GM23338 (cell line): Measurements from ENCODE around the gene SLC5A2. TPM values are rescaled to one million over a fixed set of nuclear protein-coding genes. Genes with fewer than 3 reads are reported as not detected.

Source experiments
- ATAC-seq: fragments of 200-7000 bp; cut with Tn5 transposase; 3 replicates; pipeline ENCODE4 v1.9.1; 2020
- DNase-seq: peaks from one replicate; pipeline ENCODE4 v3.0.0-alpha.2; 2015; ENCODE audit warnings: low spot score
- H2AFZ ChIP-seq: fragments of 200-600 bp; sonication (generic); 2 replicates; pipeline ENCODE4 v1.8.0; 2016; ENCODE audit warnings: antibody characterized with exemption, mild to moderate bottlenecking, moderate library complexity
- H3F3A ChIP-seq: fragments of 200-600 bp; sonication (generic); replicated peaks from 2 replicates; pipeline ENCODE4 v1.8.0; 2017; ENCODE audit warnings: antibody characterized with exemption, mixed run types, low read depth
- H3K27ac ChIP-seq: fragments of 200-600 bp; sonication (generic); 2 replicates; pipeline ENCODE4 v1.6.1; 2016; ENCODE audit warnings: low read depth
- H3K27me3 ChIP-seq: fragments of 200-600 bp; sonication (generic); 2 replicates; pipeline ENCODE4 v1.8.0; 2016; ENCODE audit warnings: mild to moderate bottlenecking, mixed run types, moderate library complexity; ENCODE audit not compliant: insufficient read depth
- H3K36me3 ChIP-seq: fragments of 200-600 bp; sonication (generic); 2 replicates; pipeline ENCODE4 v1.8.0; 2016; ENCODE audit warnings: mild to moderate bottlenecking; ENCODE audit not compliant: insufficient read depth
- H3K4me1 ChIP-seq: fragments of 200-600 bp; sonication (generic); 2 replicates; pipeline ENCODE4 v1.8.0; 2016; ENCODE audit warnings: mild to moderate bottlenecking, moderate library complexity; ENCODE audit not compliant: insufficient read depth
- H3K4me2 ChIP-seq: fragments of 200-600 bp; sonication (generic); 2 replicates; pipeline ENCODE4 v1.7.1; 2017; ENCODE audit warnings: mixed run types
- H3K4me3 ChIP-seq: fragments of 200-600 bp; sonication (generic); 2 replicates; pipeline ENCODE4 v1.6.1; 2016; ENCODE audit warnings: mixed run types
- H3K79me2 ChIP-seq: fragments of 200-600 bp; sonication (generic); replicated peaks from 2 replicates; pipeline ENCODE4 v1.8.0; 2017; ENCODE audit warnings: mild to moderate bottlenecking; ENCODE audit not compliant: insufficient read depth
- H3K9me2 ChIP-seq: fragments of 200-600 bp; sonication (generic); 2 replicates; pipeline ENCODE4 v1.8.0; 2017; ENCODE audit not compliant: insufficient read depth
- H4K20me1 ChIP-seq: fragments of 200-600 bp; sonication (generic); replicated peaks from 2 replicates; pipeline ENCODE4 v1.8.0; 2017; ENCODE audit warnings: mild to moderate bottlenecking; ENCODE audit not compliant: insufficient read depth
- H3K27ac Mint-ChIP-seq: 2 replicates; pipeline ENCODE4 v1.8.0; 2020; ENCODE audit warnings: inconsistent platforms, mild to moderate bottlenecking, moderate library complexity, mixed read lengths
- H3K27me3 Mint-ChIP-seq: 3 replicates; pipeline ENCODE4 v1.8.0; 2022; ENCODE audit warnings: low read depth, mild to moderate bottlenecking, moderate library complexity, mixed read lengths, inconsistent platforms; ENCODE audit not compliant: insufficient read depth, poor library complexity
- H3K36me3 Mint-ChIP-seq: 3 replicates; pipeline ENCODE4 v1.8.0; 2021; ENCODE audit warnings: low read depth, mild to moderate bottlenecking, inconsistent platforms, moderate library complexity, mixed read lengths
- H3K4me1 Mint-ChIP-seq: 3 replicates; pipeline ENCODE4 v1.8.0; 2020; ENCODE audit warnings: mild to moderate bottlenecking, inconsistent platforms, mixed read lengths
- H3K4me3 Mint-ChIP-seq: 3 replicates; pipeline ENCODE4 v1.8.0; 2021; ENCODE audit warnings: moderate library complexity, mild to moderate bottlenecking, inconsistent platforms, mixed read lengths
- H3K9me3 Mint-ChIP-seq: 3 replicates; pipeline ENCODE4 v1.8.0; 2020; ENCODE audit warnings: moderate library complexity, mild to moderate bottlenecking, inconsistent platforms, mixed read lengths
- CREB1 ChIP-seq: fragments of 250-450 bp; sonication (Bioruptor Pico); IDR thresholded peaks from 2 replicates; pipeline ENCODE4 v1.5.0; 2020; ENCODE audit warnings: low read depth, mild to moderate bottlenecking, moderate library complexity
- EZH2 ChIP-seq: fragments of 200-600 bp; sonication (generic); IDR thresholded peaks from one replicate; pipeline ENCODE4 v1.8.0; 2017; ENCODE audit warnings: antibody characterized with exemption, mild to moderate bottlenecking, low read depth; ENCODE audit not compliant: unreplicated experiment
- EZH2phosphoT487 ChIP-seq: fragments of 200-600 bp; sonication (generic); IDR thresholded peaks from one replicate; pipeline ENCODE4 v1.8.1; 2018; ENCODE audit warnings: antibody characterized with exemption; ENCODE audit not compliant: unreplicated experiment
- POLR2AphosphoS5 ChIP-seq: IDR thresholded peaks from 2 replicates; pipeline ENCODE4 v1.6.1; 2016; ENCODE audit warnings: antibody characterized with exemption, low read depth
- STAT1 ChIP-seq: IDR thresholded peaks from one replicate; pipeline ENCODE4 v1.6.1; 2016; ENCODE audit warnings: antibody characterized with exemption; ENCODE audit not compliant: unreplicated experiment
- ZNF114 ChIP-seq: fragments of 250-450 bp; sonication (Bioruptor Pico); IDR thresholded peaks from 2 replicates; pipeline ENCODE4 v1.5.0; 2020; ENCODE audit warnings: mild to moderate bottlenecking, moderate library complexity
- ZNF331 ChIP-seq: fragments of 250-450 bp; sonication (Bioruptor Pico); IDR thresholded peaks from 2 replicates; pipeline ENCODE4 v1.5.0; 2020; ENCODE audit warnings: low read depth, mild to moderate bottlenecking, moderate library complexity
- polyA plus RNA-seq: library from polyadenylated mRNA; unstranded; fragments of >200 nt; fragmentation: Nextera tagmentation; extraction: Ambion mirVana; gene quantifications from 2 replicates; pipeline ENCODE4 v1.2.1, GENCODE V29; 2016
- total RNA-seq: library from RNA; depleted of rRNA; stranded (reverse); fragments of >200 nt; shearing (Covaris generic); gene quantifications from 2 replicates; pipeline ENCODE4 v1.2.3, GENCODE V29; 2014
- TF ChIP-seq, protein P1 (sequence below): IDR thresholded peaks from one replicate; pipeline ENCODE4 v1.6.1; 2018; ENCODE audit warnings: antibody characterized with exemption; ENCODE audit not compliant: unreplicated experiment
- TF ChIP-seq, protein P2 (sequence below), 2 experiments: fragments of 200-600 bp in 1 of 2; sonication (generic) in 1 of 2; conservative IDR thresholded peaks; 2 replicates each; pipeline versions ENCODE4 v1.5.1 to v1.6.1; 2016 to 2017; ENCODE audit warnings: antibody characterized with exemption in 2 of 2, low read depth in 2 of 2, mild to moderate bottlenecking in 2 of 2, moderate library complexity in 1 of 2
- TF ChIP-seq, protein P3 (sequence below): IDR thresholded peaks from 2 replicates; pipeline ENCODE4 v1.6.1; 2016; ENCODE audit warnings: antibody characterized with exemption

The SLC5A2 gene
- total and polyA plus RNA-seq, 2 experiments from 2014 or later = 0.76 to 3.6 TPM

DNA sequence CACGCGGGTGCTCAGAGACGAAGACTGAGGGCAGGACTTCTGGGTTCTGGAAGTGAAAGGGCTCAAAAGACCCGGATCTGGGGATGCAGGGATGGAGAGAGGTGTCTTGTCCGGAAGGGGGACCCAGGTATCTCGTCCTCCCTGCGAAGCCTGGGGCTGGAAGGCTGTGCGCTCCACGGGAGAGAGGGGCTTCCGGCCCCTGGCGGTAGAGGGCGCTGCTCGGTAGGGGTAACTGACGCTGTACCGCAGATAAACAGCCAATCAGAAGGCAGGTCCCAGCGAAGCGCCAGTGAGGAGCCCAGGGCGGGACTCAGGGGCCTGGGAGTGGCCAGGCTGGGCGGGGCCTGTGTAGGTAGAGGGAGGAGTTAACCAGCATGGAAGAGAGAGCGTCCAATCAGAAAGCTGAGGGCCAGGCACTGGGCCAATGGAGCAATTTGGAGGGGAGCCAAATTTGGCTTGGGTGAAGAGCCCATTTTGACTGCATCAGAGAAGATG lies 10.2 kb upstream of the SLC5A2 start (continued):
- TF ChIP-seq ZNF331 (CRISPR knock-in tag) (0 out of 2 replicates have a peak, but pooled peaks have one; percentile 22), ZNF114 (CRISPR knock-in tag) (0 out of 2 replicates have a peak, but pooled peaks have one; percentile 36), CREB1 (CRISPR knock-in tag) (peak; percentile 68)
- TF ChIP-seq, protein P1, sequence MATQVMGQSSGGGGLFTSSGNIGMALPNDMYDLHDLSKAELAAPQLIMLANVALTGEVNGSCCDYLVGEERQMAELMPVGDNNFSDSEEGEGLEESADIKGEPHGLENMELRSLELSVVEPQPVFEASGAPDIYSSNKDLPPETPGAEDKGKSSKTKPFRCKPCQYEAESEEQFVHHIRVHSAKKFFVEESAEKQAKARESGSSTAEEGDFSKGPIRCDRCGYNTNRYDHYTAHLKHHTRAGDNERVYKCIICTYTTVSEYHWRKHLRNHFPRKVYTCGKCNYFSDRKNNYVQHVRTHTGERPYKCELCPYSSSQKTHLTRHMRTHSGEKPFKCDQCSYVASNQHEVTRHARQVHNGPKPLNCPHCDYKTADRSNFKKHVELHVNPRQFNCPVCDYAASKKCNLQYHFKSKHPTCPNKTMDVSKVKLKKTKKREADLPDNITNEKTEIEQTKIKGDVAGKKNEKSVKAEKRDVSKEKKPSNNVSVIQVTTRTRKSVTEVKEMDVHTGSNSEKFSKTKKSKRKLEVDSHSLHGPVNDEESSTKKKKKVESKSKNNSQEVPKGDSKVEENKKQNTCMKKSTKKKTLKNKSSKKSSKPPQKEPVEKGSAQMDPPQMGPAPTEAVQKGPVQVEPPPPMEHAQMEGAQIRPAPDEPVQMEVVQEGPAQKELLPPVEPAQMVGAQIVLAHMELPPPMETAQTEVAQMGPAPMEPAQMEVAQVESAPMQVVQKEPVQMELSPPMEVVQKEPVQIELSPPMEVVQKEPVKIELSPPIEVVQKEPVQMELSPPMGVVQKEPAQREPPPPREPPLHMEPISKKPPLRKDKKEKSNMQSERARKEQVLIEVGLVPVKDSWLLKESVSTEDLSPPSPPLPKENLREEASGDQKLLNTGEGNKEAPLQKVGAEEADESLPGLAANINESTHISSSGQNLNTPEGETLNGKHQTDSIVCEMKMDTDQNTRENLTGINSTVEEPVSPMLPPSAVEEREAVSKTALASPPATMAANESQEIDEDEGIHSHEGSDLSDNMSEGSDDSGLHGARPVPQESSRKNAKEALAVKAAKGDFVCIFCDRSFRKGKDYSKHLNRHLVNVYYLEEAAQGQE = no peak

DNA sequence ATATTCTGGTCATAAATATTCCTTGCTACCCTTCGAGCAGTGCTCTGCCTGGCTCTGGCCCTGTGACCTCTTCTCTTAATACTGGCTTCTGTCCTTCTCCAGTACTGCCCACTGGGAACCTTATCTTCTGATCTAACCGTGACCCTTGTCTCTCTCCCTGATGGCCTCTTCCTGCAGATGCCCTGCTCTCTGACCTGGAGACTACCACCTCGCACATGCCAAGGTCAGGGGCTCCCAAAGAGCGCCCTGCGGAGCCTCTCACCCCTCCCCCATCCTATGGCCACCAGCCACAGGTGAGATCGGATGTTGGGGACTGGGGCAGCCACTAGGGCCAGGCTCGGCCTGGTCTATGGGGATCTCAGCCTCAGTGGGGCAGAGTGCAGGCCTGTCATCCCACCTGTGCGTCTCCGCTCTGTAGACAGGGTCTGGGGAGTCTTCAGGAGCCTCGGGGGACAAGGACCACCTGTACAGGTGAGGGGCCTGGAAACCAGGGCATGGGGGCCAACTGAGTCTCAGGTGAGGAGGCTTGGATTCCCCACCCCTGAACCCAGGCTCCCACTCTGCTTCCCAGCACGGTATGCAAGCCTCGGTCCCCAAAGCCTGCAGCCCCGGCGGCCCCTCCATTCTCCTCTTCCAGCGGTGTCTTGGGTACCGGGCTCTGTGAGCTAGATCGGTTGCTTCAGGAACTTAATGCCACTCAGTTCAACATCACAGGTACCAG lies 9.5 kb upstream of the SLC5A2 start:
- Mint-ChIP-seq H3K4me3 (peak overlapping the region; percentile 80), H3K36me3 (peaks cover 8% of the 10 kb centered on the region), H3K27ac (no peak overlapping the region), H3K27me3 (peaks cover 62% of the 10 kb centered on the region), H3K4me1 (peaks cover 18% of the 10 kb centered on the region; the same call in 2 of the 3 replicates), H3K9me3 (peaks cover 6% of the 10 kb centered on the region)
- DNase-seq (no peak), ATAC-seq (no peak)
- H3K27ac ChIP-seq = no peak overlapping the region
- H3K36me3 ChIP-seq = no peaks in the 10 kb centered on the region
- peaks cover 7% of the 10 kb centered on the region; the same call in 1 of the 2 replicates for H3K4me1 ChIP-seq
- peaks cover 8% of the 10 kb centered on the region; the same call in 1 of the 2 replicates for H3F3A ChIP-seq
- H2AFZ ChIP-seq = no peak overlapping the region
- no peak overlapping the region for H3K4me2 ChIP-seq
- H3K79me2 ChIP-seq = no peaks in the 10 kb centered on the region
- peaks cover 65% of the 10 kb centered on the region for H3K27me3 ChIP-seq
- no peak overlapping the region for H3K4me3 ChIP-seq
- no peaks in the 10 kb centered on the region for H3K9me2 ChIP-seq
- no peaks in the 10 kb centered on the region; the same call in 1 of the 2 replicates for H4K20me1 ChIP-seq
- no peak for TF ChIP-seq STAT1
- no peak for TF ChIP-seq ZNF114 (CRISPR knock-in tag)
- TF ChIP-seq, protein P2, sequence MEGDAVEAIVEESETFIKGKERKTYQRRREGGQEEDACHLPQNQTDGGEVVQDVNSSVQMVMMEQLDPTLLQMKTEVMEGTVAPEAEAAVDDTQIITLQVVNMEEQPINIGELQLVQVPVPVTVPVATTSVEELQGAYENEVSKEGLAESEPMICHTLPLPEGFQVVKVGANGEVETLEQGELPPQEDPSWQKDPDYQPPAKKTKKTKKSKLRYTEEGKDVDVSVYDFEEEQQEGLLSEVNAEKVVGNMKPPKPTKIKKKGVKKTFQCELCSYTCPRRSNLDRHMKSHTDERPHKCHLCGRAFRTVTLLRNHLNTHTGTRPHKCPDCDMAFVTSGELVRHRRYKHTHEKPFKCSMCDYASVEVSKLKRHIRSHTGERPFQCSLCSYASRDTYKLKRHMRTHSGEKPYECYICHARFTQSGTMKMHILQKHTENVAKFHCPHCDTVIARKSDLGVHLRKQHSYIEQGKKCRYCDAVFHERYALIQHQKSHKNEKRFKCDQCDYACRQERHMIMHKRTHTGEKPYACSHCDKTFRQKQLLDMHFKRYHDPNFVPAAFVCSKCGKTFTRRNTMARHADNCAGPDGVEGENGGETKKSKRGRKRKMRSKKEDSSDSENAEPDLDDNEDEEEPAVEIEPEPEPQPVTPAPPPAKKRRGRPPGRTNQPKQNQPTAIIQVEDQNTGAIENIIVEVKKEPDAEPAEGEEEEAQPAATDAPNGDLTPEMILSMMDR (conservative IDR thresholded peaks at IDR 0.05; ENCODE audit: low read depth in 2 of 2) = no peak
- TF ChIP-seq EZH2 = no peak
- TF ChIP-seq, protein P3, sequence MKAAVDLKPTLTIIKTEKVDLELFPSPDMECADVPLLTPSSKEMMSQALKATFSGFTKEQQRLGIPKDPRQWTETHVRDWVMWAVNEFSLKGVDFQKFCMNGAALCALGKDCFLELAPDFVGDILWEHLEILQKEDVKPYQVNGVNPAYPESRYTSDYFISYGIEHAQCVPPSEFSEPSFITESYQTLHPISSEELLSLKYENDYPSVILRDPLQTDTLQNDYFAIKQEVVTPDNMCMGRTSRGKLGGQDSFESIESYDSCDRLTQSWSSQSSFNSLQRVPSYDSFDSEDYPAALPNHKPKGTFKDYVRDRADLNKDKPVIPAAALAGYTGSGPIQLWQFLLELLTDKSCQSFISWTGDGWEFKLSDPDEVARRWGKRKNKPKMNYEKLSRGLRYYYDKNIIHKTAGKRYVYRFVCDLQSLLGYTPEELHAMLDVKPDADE = no peak
- TF ChIP-seq POLR2AphosphoS5 = no peak
- no peak for TF ChIP-seq ZNF331 (CRISPR knock-in tag)
- no peak for TF ChIP-seq EZH2phosphoT487
- TF ChIP-seq, protein P1 = no peak
